ENCODE measurements around the gene RNF20. TPM values are rescaled to one million over a fixed set of nuclear protein-coding genes. Genes with fewer than 3 reads are reported as not detected.

Gene RNF20
- total RNA-seq, 1 donor from 2014 or later, result 42.8 TPM

GRCh38 chr9:101524371-101524770, 9.3 kb upstream of the RNF20 start:
- Histone ChIP-seq H3K79me2 (ENCODE audit: insufficient read depth, low read length) (no peaks in the 10 kb centered on the region), H3K4me1 (ENCODE audit: insufficient read depth, low read length) (no peaks in the 10 kb centered on the region), H3K4me3 (ENCODE audit: insufficient read depth, low read depth, low read length) (no peak overlapping the region), H3K9ac (ENCODE audit: low read length) (no peak overlapping the region), H3K27me3 (ENCODE audit: insufficient read depth, low read length) (no peaks in the 10 kb centered on the region), H3K9me3 (ENCODE audit: insufficient read depth, low read depth, low read length) (no peaks in the 10 kb centered on the region), H2AFZ (ENCODE audit: low read depth, low read length) (no peak overlapping the region), H4K20me1 (ENCODE audit: insufficient read depth, low read length) (no peaks in the 10 kb centered on the region), H3K36me3 (ENCODE audit: insufficient read depth, low read length) (no peaks in the 10 kb centered on the region), H3K4me2 (ENCODE audit: low read length) (no peak overlapping the region), H3K27ac (ENCODE audit: low read depth, low read length) (no peak overlapping the region)
- H3K9me3 Mint-ChIP-seq (ENCODE audit: unreplicated experiment), result peaks cover 2% of the 10 kb centered on the region
- peaks cover 6% of the 10 kb centered on the region for H3K27me3 Mint-ChIP-seq (ENCODE audit: low read depth, unreplicated experiment)
- no peaks in the 10 kb centered on the region for H3K36me3 Mint-ChIP-seq (ENCODE audit: low read depth, unreplicated experiment)
- DNase-seq (ENCODE audit: low read depth) (no peak), FAIRE-seq (no peak)
- TF ChIP-seq EZH2 (IDR thresholded peaks at IDR 0.05; ENCODE audit: insufficient read depth, low read length) (no peak), CTCF (IDR thresholded peaks at IDR 0.05; ENCODE audit: insufficient read depth, low read depth, low read length) (no peak)
- H3K27ac Mint-ChIP-seq (ENCODE audit: unreplicated experiment), result no peak overlapping the region
- peaks cover 4% of the 10 kb centered on the region for H3K4me1 Mint-ChIP-seq (ENCODE audit: low read depth, unreplicated experiment)
- H3K4me3 Mint-ChIP-seq (ENCODE audit: unreplicated experiment), result no peak overlapping the region

- peak; percentile 34 for DNase-seq (ENCODE audit: low read depth)
- Mint-ChIP-seq H3K9me3 (ENCODE audit: unreplicated experiment) (peaks cover 2% of the 10 kb centered on the region), H3K27ac (ENCODE audit: unreplicated experiment) (no peak overlapping the region), H3K4me1 (ENCODE audit: low read depth, unreplicated experiment) (peaks cover 4% of the 10 kb centered on the region), H3K27me3 (ENCODE audit: low read depth, unreplicated experiment) (peaks cover 6% of the 10 kb centered on the region), H3K36me3 (ENCODE audit: low read depth, unreplicated experiment) (no peaks in the 10 kb centered on the region), H3K4me3 (ENCODE audit: unreplicated experiment) (no peak overlapping the region)
- Histone ChIP-seq H3K4me3 (ENCODE audit: insufficient read depth, low read depth, low read length) (no peak overlapping the region), H3K4me2 (ENCODE audit: low read length) (no peak overlapping the region), H3K9ac (ENCODE audit: low read length) (no peak overlapping the region), H4K20me1 (ENCODE audit: insufficient read depth, low read length) (no peaks in the 10 kb centered on the region), H3K27me3 (ENCODE audit: insufficient read depth, low read length) (no peaks in the 10 kb centered on the region), H3K9me3 (ENCODE audit: insufficient read depth, low read depth, low read length) (no peaks in the 10 kb centered on the region), H2AFZ (ENCODE audit: low read depth, low read length) (no peak overlapping the region), H3K4me1 (ENCODE audit: insufficient read depth, low read length) (no peaks in the 10 kb centered on the region), H3K27ac (ENCODE audit: low read depth, low read length) (no peak overlapping the region), H3K79me2 (ENCODE audit: insufficient read depth, low read length) (no peaks in the 10 kb centered on the region), H3K36me3 (ENCODE audit: insufficient read depth, low read length) (no peaks in the 10 kb centered on the region)
- TF ChIP-seq CTCF (IDR thresholded peaks at IDR 0.05; ENCODE audit: insufficient read depth, low read depth, low read length) (no peak), EZH2 (IDR thresholded peaks at IDR 0.05; ENCODE audit: insufficient read depth, low read length) (no peak)
- no peak for FAIRE-seq
These were observed 6.6 kb upstream of the RNF20 start for GRCh38 chr9:101527066-101527465.

- no peak overlapping the region for H3K4me2 ChIP-seq (ENCODE audit: low read length)
- Mint-ChIP-seq H3K4me1 (ENCODE audit: low read depth, unreplicated experiment) (peaks cover 7% of the 10 kb centered on the region), H3K27me3 (ENCODE audit: low read depth, unreplicated experiment) (peaks cover 6% of the 10 kb centered on the region), H3K36me3 (ENCODE audit: low read depth, unreplicated experiment) (no peaks in the 10 kb centered on the region), H3K27ac (ENCODE audit: unreplicated experiment) (no peak overlapping the region), H3K9me3 (ENCODE audit: unreplicated experiment) (peaks cover 2% of the 10 kb centered on the region), H3K4me3 (ENCODE audit: unreplicated experiment) (no peak overlapping the region)
- DNase-seq (ENCODE audit: low read depth), result no peak
- H3K27ac ChIP-seq (ENCODE audit: low read depth, low read length), result no peak overlapping the region
- H3K36me3 ChIP-seq (ENCODE audit: insufficient read depth, low read length), result no peaks in the 10 kb centered on the region
- H3K4me3 ChIP-seq (ENCODE audit: insufficient read depth, low read depth, low read length), result no peak overlapping the region
- no peaks in the 10 kb centered on the region for H4K20me1 ChIP-seq (ENCODE audit: insufficient read depth, low read length)
- no peaks in the 10 kb centered on the region for H3K79me2 ChIP-seq (ENCODE audit: insufficient read depth, low read length)
- TF ChIP-seq CTCF (IDR thresholded peaks at IDR 0.05; ENCODE audit: insufficient read depth, low read depth, low read length) (no peak), EZH2 (IDR thresholded peaks at IDR 0.05; ENCODE audit: insufficient read depth, low read length) (no peak)
- no peaks in the 10 kb centered on the region for H3K9me3 ChIP-seq (ENCODE audit: insufficient read depth, low read depth, low read length)
- FAIRE-seq, result no peak
- no peak overlapping the region for H3K9ac ChIP-seq (ENCODE audit: low read length)
- H2AFZ ChIP-seq (ENCODE audit: low read depth, low read length), result no peak overlapping the region
- H3K27me3 ChIP-seq (ENCODE audit: insufficient read depth, low read length), result no peaks in the 10 kb centered on the region
- peaks cover 2% of the 10 kb centered on the region for H3K4me1 ChIP-seq (ENCODE audit: insufficient read depth, low read length)
These were observed 5.6 kb upstream of the RNF20 start for GRCh38 chr9:101528015-101528414.

Data from astrocyte (in vitro differentiated cells and primary cell).